ENCODE measurements around the gene MALRD1.

DNA sequence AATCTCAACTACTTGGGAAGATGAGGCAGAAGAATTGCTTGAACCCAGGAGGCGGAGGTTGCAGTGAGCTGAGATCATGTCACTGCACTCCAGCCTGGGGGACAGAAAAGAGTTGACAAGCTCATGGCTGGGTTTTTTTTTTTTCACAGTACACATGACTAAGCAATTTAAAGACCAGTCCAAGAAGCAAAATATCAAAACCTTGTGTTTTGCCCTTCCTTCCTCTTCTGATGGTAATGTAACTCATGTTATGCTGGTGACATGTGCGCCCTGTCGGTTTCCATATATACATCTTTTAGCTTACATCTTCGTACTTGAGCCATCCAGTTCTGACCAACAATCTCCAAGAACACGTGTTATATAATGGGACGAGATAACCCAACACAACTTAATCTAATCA lies 530.0 kb downstream of the MALRD1 start:
- TF ChIP-seq, protein P1, sequence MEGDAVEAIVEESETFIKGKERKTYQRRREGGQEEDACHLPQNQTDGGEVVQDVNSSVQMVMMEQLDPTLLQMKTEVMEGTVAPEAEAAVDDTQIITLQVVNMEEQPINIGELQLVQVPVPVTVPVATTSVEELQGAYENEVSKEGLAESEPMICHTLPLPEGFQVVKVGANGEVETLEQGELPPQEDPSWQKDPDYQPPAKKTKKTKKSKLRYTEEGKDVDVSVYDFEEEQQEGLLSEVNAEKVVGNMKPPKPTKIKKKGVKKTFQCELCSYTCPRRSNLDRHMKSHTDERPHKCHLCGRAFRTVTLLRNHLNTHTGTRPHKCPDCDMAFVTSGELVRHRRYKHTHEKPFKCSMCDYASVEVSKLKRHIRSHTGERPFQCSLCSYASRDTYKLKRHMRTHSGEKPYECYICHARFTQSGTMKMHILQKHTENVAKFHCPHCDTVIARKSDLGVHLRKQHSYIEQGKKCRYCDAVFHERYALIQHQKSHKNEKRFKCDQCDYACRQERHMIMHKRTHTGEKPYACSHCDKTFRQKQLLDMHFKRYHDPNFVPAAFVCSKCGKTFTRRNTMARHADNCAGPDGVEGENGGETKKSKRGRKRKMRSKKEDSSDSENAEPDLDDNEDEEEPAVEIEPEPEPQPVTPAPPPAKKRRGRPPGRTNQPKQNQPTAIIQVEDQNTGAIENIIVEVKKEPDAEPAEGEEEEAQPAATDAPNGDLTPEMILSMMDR (conservative IDR thresholded peaks at IDR 0.05 in 1 of 2, IDR thresholded peaks at IDR 0.05 in 1 of 2; ENCODE audit: low read depth in 1 of 2, low read length in 2 of 2): no peak
- no peak for TF ChIP-seq EZH2 (IDR thresholded peaks at IDR 0.05; ENCODE audit: low read length, missing control alignments)

All from fibroblast of lung (primary cell).